ENCODE measurements around the gene NUBPL.
"Not testable (repeated sequence)": the region's sequence is repeated elsewhere in the genome, so short reads cannot be mapped to it uniquely, and the experiment has no call there.

Gene NUBPL

GRCh38 chr14:31877255-31877798 lies 316.1 kb downstream of the NUBPL start:
- DNase-seq (ENCODE audit: low read depth, low spot score) = no peak

GRCh38 chr14:31879661-31880348 lies 318.6 kb downstream of the NUBPL start:
- no peak for DNase-seq (ENCODE audit: low read depth, low spot score)

GRCh38 chr14:31880935-31881334 lies 319.7 kb downstream of the NUBPL start:
- DNase-seq (ENCODE audit: low read depth, low spot score) = no peak

- DNase-seq (ENCODE audit: low read depth, low spot score) = no peak
Observed at GRCh38 chr14:31881531-31882310, 320.5 kb downstream of the NUBPL start.

- no peak for DNase-seq (ENCODE audit: low read depth, low spot score)
Observed at GRCh38 chr14:31884238-31884637, 323.0 kb downstream of the NUBPL start.

GRCh38 chr14:31884776-31885379 lies 323.7 kb downstream of the NUBPL start:
- no peak for DNase-seq (ENCODE audit: low read depth, low spot score)

GRCh38 chr14:31886156-31886835 lies 325.1 kb downstream of the NUBPL start:
- no peak for DNase-seq (ENCODE audit: low read depth, low spot score)

- no peak for DNase-seq (ENCODE audit: low read depth, low spot score)
Observed at GRCh38 chr14:31887929-31888580, 326.9 kb downstream of the NUBPL start.

GRCh38 chr14:31889297-31889696 lies 328.1 kb downstream of the NUBPL start:
- DNase-seq (ENCODE audit: low read depth, low spot score) = no peak

GRCh38 chr14:31890202-31890601 lies 329.0 kb downstream of the NUBPL start:
- not testable (repeated sequence) for DNase-seq (ENCODE audit: low read depth, low spot score)

- no peak for DNase-seq (ENCODE audit: low read depth, low spot score)
Observed at GRCh38 chr14:31893221-31893757, 332.1 kb downstream of the NUBPL start.

- no peak for DNase-seq (ENCODE audit: low read depth, low spot score)
Observed at GRCh38 chr14:31894351-31894750, 333.1 kb downstream of the NUBPL start.

- DNase-seq (ENCODE audit: low read depth, low spot score) = no peak
Observed at GRCh38 chr14:31895206-31895605, 334.0 kb downstream of the NUBPL start.

GRCh38 chr14:31895646-31896045 lies 334.4 kb downstream of the NUBPL start:
- no peak for DNase-seq (ENCODE audit: low read depth, low spot score)

- no peak for DNase-seq (ENCODE audit: low read depth, low spot score)
Observed at GRCh38 chr14:31897581-31898186, 336.5 kb downstream of the NUBPL start.

- DNase-seq (ENCODE audit: low read depth, low spot score) = no peak
Observed at GRCh38 chr14:31898838-31899528, 337.8 kb downstream of the NUBPL start.

- no peak for DNase-seq (ENCODE audit: low read depth, low spot score)
Observed at GRCh38 chr14:31902002-31902401, 340.8 kb downstream of the NUBPL start.

GRCh38 chr14:31902945-31903646 lies 341.9 kb downstream of the NUBPL start:
- DNase-seq (ENCODE audit: low read depth, low spot score) = no peak

- no peak for DNase-seq (ENCODE audit: low read depth, low spot score)
Observed at GRCh38 chr14:31909977-31910376, 348.8 kb downstream of the NUBPL start.
